Epidermal melanocyte (primary cell): Measurements from ENCODE around the gene TTC32.
"Not testable (repeated sequence)": the region's sequence is repeated elsewhere in the genome, so short reads cannot be mapped to it uniquely, and the experiment has no call there.

Experiments
- DNase-seq: peaks from one replicate; pipeline ENCODE4 v3.0.0; 2011; ENCODE audit warnings: low spot score; ENCODE audit not compliant: insufficient read length

Gene TTC32

GRCh38 chr2:19901442-19902215 is at the start of gene TTC32:
TSS of gene TTC32 (minus strand) at chr2:19901983. CDS start at chr2:19901854, 129 bp downstream.
- peak; percentile 85 for DNase-seq

GRCh38 chr2:19949071-19949470 is 47.3 kb upstream of the TTC32 start:
- no peak for DNase-seq

- DNase-seq, result no peak
Measured at GRCh38 chr2:19947184-19947940, 45.6 kb upstream of the TTC32 start.

DNA sequence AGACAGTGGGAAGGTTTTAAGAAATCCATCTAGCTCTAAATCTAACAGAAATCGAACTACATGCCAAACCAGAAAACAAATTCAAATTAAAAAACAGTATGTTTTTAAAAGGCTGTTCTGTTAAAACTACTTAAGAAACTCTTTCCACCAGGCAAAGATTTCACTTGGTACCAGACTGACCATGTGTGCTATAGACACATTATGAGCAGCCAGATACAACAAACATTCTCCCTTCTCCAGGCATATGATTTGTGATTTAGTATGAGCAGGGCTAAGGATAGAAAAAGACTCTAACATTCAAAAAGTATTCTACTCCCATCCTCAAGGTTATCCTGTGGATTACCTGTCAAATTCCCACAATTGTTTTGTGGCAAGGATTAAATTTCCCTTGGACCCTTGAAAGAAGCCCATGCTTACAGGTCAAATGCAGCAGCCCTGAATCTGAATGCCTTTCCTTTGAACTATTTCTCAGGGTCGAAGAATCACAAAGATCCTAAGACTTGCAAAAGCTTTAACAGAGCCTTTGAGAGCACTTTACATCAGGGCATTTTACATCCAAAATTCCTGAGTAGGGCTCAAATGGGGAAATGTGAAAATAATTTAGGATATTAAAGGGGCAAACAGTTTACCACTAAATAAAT is 42.5 kb upstream of the TTC32 start:
- DNase-seq, result no peak

GRCh38 chr2:19943189-19943588 is 41.4 kb upstream of the TTC32 start:
- no peak for DNase-seq

DNA sequence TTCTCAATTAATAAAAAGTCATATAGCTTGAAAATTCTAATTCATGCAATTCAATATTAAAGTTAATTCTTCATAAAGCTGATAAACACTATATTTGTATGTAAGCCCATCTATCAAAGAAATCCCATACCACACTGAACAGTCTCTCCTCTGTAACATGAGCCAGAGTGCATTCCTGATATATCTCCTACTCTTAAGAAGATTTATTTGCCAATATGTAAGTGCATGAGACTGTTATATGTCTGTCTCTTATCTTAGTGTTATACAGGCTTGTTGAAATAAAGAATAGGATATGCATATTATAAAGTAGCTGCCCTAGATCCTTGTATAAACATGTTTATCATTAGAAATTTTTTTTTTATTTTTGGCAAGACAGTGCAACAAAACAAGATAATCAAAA is 40.4 kb upstream of the TTC32 start:
- DNase-seq, result no peak

GRCh38 chr2:19937004-19937403 is 35.2 kb upstream of the TTC32 start:
- DNase-seq, result no peak

- no peak for DNase-seq
Measured at GRCh38 chr2:19936203-19936602, 34.4 kb upstream of the TTC32 start.

DNA sequence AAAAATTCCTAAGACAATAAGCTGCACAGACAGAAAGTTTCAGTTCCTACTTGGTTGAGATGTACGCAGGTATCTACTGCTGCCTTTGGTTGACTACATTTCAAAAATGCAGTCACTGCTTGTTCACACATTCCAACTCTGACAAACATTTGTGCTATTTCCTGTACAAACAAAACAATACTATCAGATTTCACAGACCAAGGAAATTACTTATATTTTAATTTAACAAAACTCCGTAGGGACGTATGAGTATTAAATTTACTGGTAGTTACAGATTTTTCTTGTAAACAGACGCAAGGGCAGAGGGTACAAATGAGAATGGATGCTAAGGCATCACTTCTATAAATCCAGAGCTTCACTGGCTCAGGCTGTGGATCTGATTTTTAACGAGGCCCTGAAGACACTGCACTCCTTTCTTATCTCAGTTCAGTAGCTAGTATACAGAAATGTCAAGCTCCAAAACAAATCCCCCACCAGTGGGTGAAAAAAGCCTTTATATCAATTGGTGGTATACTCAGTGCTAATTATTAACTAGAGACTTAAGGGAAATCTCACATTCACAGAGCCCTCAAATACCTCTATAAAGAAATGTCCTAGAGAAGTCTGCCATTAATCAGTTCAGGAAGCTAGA is 31.7 kb upstream of the TTC32 start:
- peak; percentile 23 for DNase-seq

DNA sequence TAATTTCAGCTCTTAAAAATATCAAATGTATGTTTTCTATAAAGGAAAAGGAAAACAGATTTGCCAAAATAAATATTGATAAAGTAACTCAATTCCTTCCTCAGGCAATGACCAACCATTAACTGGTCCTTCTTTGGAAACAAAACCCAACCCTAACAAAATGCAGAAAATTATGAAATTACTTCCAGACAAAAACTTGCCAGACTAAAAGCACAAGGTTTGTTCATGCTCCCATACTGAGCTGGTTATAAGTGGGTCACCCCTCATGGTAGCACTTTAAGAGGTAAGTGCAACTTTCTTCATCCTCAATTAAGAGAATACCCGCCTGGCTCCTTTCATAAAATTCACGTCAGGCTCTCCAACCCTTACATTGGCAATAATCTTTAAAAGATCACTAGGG is 31.1 kb upstream of the TTC32 start:
- no peak for DNase-seq

- no peak for DNase-seq
Measured at GRCh38 chr2:19929226-19929625, 27.4 kb upstream of the TTC32 start.

- DNase-seq, result not testable (repeated sequence)
Measured at GRCh38 chr2:19927816-19928215, 26.0 kb upstream of the TTC32 start.

DNA sequence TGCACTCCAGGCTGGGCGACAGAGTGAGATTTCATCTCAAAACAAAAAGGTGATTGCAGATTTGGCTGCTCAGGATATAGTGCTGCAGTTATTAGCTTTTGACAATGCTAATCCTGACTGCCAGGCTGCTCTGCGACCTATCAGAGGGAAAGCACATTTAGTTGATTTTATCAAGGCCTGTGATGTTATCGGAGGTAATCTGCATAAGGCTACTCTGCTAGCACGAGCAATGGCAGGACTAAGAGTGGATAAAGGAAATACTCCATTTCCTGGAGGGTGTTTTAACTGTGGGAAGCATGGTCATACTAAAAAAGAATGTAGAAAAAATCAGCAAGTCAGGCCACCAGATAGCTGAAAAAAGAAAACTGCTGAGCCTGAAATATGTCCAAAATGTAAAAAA is 22.7 kb upstream of the TTC32 start:
- not testable (repeated sequence) for DNase-seq

DNA sequence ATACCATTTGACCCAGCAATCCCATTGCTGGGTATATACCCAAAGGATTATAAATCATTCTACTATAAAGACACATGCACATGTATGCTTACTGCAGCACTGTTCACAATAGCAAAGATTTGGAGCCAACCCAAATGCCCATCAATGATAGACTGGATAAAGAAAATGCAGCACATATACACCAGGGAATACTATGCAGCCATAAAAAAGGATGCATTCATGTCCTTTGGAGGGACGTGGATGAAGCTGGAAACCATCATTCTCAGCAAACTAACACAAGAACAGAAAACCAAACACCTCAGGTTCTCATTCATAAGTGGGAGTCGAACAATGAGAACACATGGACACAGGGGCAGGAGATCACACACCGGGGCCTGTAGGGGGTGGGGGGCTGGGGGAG is 20.4 kb upstream of the TTC32 start:
- DNase-seq, result not testable (repeated sequence)

DNA sequence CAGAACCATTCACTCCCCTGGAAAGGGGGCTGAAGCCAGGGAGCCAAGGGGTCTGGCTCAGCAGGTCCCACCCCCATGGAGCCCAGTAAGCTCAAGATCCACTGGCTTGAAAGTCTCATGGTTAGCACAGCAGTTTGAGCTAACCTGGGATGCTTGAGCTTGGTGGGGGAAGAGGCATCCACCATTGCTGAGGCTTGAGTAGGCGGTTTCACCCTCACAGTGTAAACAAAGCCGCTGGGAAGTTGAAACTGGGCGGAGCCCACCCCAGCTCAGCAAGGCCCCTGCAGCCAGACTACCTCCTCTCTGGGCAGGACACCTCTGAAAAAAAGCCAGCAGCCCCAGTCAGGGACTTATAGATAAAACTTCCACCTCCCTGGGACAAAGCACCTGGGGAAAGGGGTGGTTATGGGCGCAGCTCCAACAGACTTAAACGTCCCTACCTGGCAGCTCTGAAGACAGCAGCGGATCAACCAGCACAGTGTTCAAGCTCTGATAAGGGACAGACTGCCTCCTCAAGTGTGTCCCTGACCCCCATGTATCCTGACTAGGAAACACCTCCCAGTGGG is 14.7 kb upstream of the TTC32 start:
- no peak for DNase-seq

GRCh38 chr2:19914266-19914975 is 12.6 kb upstream of the TTC32 start:
- DNase-seq, result no peak

GRCh38 chr2:19911808-19912509 is 10.2 kb upstream of the TTC32 start:
- DNase-seq, result no peak

DNA sequence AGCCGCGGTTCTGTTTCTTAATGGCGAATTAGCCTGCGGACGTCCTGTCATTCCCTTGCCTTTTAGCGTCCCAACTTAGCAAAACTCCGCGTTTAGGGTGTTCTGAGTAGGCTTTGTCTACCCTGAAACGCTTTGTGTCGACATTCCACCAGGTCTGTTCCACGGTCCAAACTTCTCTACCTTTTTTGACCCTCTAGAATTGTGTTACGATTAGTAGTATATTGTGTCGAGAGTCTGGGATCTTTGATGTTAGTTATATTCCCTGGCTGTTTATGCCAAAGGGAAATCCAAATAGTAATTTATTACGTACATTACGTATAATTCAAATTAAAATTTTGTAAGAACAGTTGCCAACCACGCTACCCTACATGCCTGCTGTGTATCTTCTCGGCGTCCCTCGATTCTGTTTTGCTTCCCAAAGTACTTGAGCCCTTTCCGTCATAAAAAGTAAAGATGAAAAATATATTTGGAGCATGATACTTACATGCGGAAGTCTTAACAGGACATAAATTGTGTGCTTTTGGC is 495 bp upstream of the TTC32 start:
- DNase-seq, result no peak

GRCh38 chr2:19900931-19901441 is 797 bp downstream of the TTC32 start:
- no peak for DNase-seq
